Ovary (tissue), 9 donors: ENCODE results near the gene GUCY1A2. TPM values are rescaled to one million over a fixed set of nuclear protein-coding genes. Genes with fewer than 3 reads are reported as not detected.

Source experiments
- DNase-seq, 5 donors: peaks; one replicate each; pipeline ENCODE4 v3.0.0-alpha.2; 2019 to 2020
- H3K27ac ChIP-seq, 2 donors: fragments of 200-600 bp; one replicate each; pipeline versions ENCODE4 v1.5.1 to v1.8.0; 2019 to 2022
- H3K27me3 ChIP-seq: fragments of 200-600 bp; one replicate; pipeline ENCODE4 v1.8.0; 2022
- H3K36me3 ChIP-seq: fragments of 200-600 bp; sonication (generic); one replicate; pipeline ENCODE4 v1.5.1; 2019
- H3K4me1 ChIP-seq: one replicate; pipeline ENCODE4 v1.8.1; 2013; ENCODE audit warnings: mild to moderate bottlenecking, moderate library complexity; ENCODE audit not compliant: insufficient read depth
- H3K4me3 ChIP-seq: fragments of 200-600 bp; sonication (generic); one replicate; pipeline ENCODE4 v1.5.1; 2017
- H3K9me3 ChIP-seq, 2 donors: fragments of 200-600 bp in 1 of 2; sonication (generic) in 1 of 2; one replicate each; pipeline versions ENCODE4 v1.5.1 to v1.8.1; 2013 to 2019; ENCODE audit warnings: mild to moderate bottlenecking in 1 of 2, moderate library complexity in 1 of 2
- EP300 ChIP-seq: sonication (generic); formaldehyde crosslinking; IDR thresholded peaks from one replicate; pipeline ENCODE4 v1.6.1; 2017; ENCODE audit warnings: antibody characterized with exemption
- POLR2A ChIP-seq: fragments of 450-650 bp; IDR thresholded peaks from one replicate; pipeline ENCODE4 v1.6.1; 2017; ENCODE audit warnings: antibody characterized with exemption, mild to moderate bottlenecking, moderate library complexity
- WGBS, 3 donors: extraction: QIAGEN DNeasy Blood & Tissue Kit in 1 of 3; methylation state at CpG; one replicate each; pipeline versions ENCODE4 v1.1.5 to v1.1.7; 2013 to 2017; 5-methylcytosine and 5-hydroxymethylcytosine counted together
- intact Hi-C, 4 donors: fragments of 100-400 bp; cut with DNase I; formaldehyde crosslinking; loops; one replicate each; pipeline versions ENCODE4 v1.11.0 to v1.15.1; 2022 to 2023
- polyA plus RNA-seq, 2 donors: library from polyadenylated mRNA; stranded (reverse); fragments of 200-250 nt in 1 of 2; fragments of 350-450 nt in 1 of 2; fragmentation: Illumina TruSeq in 1 of 2; extraction: RNeasy Lipid Tissue Mini Kit (QIAGEN cat#74804) in 1 of 2; gene quantifications; one replicate each; pipeline ENCODE4 v1.2.3, GENCODE V29; 2013 to 2014
- total RNA-seq, 7 donors: library from RNA; depleted of rRNA in 2 of 7; stranded (reverse); fragments of >200 nt in 2 of 7; fragmentation: NEBNext Ultra II Directional in 3 of 7; extraction: Animal tissue kit (Norgen Biotek cat#: 25700) in 3 of 7; gene quantifications; one replicate each; pipeline versions ENCODE4 v1.1.0 to v1.2.4, GENCODE V29; 2016 to 2023
- TF ChIP-seq, protein P1 (sequence below), 3 donors: fragments of 450-650 bp in 2 of 3; fragments of 200-600 bp in 1 of 3; IDR thresholded peaks; one replicate each; pipeline versions ENCODE4 v1.5.1 to v1.8.0; 2016 to 2022; ENCODE audit warnings: antibody characterized with exemption in 3 of 3, mild to moderate bottlenecking in 1 of 3
- donor health status: DM: no; HTN: no; CAD: no; lungs with moderate emphysema.
- donor health status: DM: no; HTN: no; CAD: no.
- donor health status: Bipolar disorder and iron deficiency.
- donor health status: DM: yes; HTN: yes; CAD: no.
- donor health status: DM: no; HTN: no; CAD: no.
- donor health status: DM: yes; HTN: yes; CAD: no.

GUCY1A2 gene
- total and polyA plus RNA-seq, 9 donors = 1.5 to 20.3 (median 6.1) TPM

GRCh38 chr11:106990331-106990730, 27.9 kb downstream of the GUCY1A2 start:
- H3K4me3 ChIP-seq = no peak overlapping the region
- WGBS, 3 donors = 70 to 77% (median 73%) methylated on average over 10 of the region's 10 CpGs
- H3K27ac ChIP-seq = no peak overlapping the region
- no peak for DNase-seq
- no peak for TF ChIP-seq POLR2A
- TF ChIP-seq, protein P1, sequence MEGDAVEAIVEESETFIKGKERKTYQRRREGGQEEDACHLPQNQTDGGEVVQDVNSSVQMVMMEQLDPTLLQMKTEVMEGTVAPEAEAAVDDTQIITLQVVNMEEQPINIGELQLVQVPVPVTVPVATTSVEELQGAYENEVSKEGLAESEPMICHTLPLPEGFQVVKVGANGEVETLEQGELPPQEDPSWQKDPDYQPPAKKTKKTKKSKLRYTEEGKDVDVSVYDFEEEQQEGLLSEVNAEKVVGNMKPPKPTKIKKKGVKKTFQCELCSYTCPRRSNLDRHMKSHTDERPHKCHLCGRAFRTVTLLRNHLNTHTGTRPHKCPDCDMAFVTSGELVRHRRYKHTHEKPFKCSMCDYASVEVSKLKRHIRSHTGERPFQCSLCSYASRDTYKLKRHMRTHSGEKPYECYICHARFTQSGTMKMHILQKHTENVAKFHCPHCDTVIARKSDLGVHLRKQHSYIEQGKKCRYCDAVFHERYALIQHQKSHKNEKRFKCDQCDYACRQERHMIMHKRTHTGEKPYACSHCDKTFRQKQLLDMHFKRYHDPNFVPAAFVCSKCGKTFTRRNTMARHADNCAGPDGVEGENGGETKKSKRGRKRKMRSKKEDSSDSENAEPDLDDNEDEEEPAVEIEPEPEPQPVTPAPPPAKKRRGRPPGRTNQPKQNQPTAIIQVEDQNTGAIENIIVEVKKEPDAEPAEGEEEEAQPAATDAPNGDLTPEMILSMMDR (IDR thresholded peaks at IDR 0.05) = no peak
- TF ChIP-seq EP300 = no peak
- no peaks in the 10 kb centered on the region for H3K9me3 ChIP-seq
- intact Hi-C loops = no loop called here
- H3K36me3 ChIP-seq = no peaks in the 10 kb centered on the region
- no peaks in the 10 kb centered on the region for H3K27me3 ChIP-seq
- H3K4me1 ChIP-seq = peaks cover 6% of the 10 kb centered on the region

DNA sequence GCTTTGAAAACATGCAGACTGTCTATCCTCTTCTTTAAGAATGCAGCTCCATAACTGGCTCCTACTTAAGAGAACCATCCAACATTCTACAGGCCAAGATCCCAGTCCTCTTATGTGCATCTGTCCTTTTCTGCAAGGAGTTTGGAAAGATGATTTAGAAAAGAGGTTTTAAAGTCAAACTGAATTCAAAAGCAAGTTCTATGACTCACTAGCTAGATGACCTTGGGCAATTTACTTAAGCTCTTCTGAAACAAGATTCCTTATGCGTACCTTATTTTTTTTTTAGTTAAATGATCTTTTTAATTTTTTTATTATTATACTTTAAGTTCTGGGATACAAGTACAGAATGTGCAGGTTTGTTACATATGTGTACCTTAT, 29.2 kb downstream of the GUCY1A2 start:
- WGBS, 3 donors = 11 to 34% (median 16%) methylated on average over 1 of the region's 1 CpG
- no peak for TF ChIP-seq POLR2A
- no peak for TF ChIP-seq EP300
- TF ChIP-seq, protein P1 (IDR thresholded peaks at IDR 0.05) = no peak
- intact Hi-C loops = no loop called here
- H3K27ac ChIP-seq = no peak overlapping the region
- no peaks in the 10 kb centered on the region for H3K9me3 ChIP-seq
- no peaks in the 10 kb centered on the region for H3K36me3 ChIP-seq
- no peak for DNase-seq
- H3K4me1 ChIP-seq = peaks cover 6% of the 10 kb centered on the region
- no peaks in the 10 kb centered on the region for H3K27me3 ChIP-seq
- H3K4me3 ChIP-seq = no peak overlapping the region

GRCh38 chr11:106988151-106989077, 29.9 kb downstream of the GUCY1A2 start:
- DNase-seq = no peak
- TF ChIP-seq, protein P1 (IDR thresholded peaks at IDR 0.05) = no peak
- TF ChIP-seq POLR2A (no peak), EP300 (no peak)
- WGBS, 3 donors = 7 to 16% (median 15%) methylated on average over 2 of the region's 2 CpGs
- H3K9me3 ChIP-seq = no peaks in the 10 kb centered on the region
- no peak overlapping the region for H3K27ac ChIP-seq
- peaks cover 6% of the 10 kb centered on the region for H3K4me1 ChIP-seq
- intact Hi-C loops = no loop called here
- H3K4me3 ChIP-seq = no peak overlapping the region
- no peaks in the 10 kb centered on the region for H3K36me3 ChIP-seq
- no peaks in the 10 kb centered on the region for H3K27me3 ChIP-seq

- WGBS, 3 donors = 57 to 91% (median 89%) methylated on average over 2 of the region's 2 CpGs
- intact Hi-C loops = no loop called here
- no peak for TF ChIP-seq EP300
- TF ChIP-seq, protein P1 (IDR thresholded peaks at IDR 0.05) = no peak
- no peak for TF ChIP-seq POLR2A
- H3K4me3 ChIP-seq = no peak overlapping the region
- no peaks in the 10 kb centered on the region for H3K36me3 ChIP-seq
- H3K27me3 ChIP-seq = no peaks in the 10 kb centered on the region
- DNase-seq = no peak
- peaks cover 6% of the 10 kb centered on the region for H3K4me1 ChIP-seq
- H3K9me3 ChIP-seq = no peaks in the 10 kb centered on the region
- H3K27ac ChIP-seq = no peak overlapping the region
These were observed 31.6 kb downstream of the GUCY1A2 start for GRCh38 chr11:106986673-106987072.
